ENCODE data around the gene TGFBR2. TPM values are rescaled to one million over a fixed set of nuclear protein-coding genes. Genes with fewer than 3 reads are reported as not detected.

TGFBR2 gene
- total RNA-seq, 3 donors from 2014 or later: 104 to 114 (median 111) TPM

DNA sequence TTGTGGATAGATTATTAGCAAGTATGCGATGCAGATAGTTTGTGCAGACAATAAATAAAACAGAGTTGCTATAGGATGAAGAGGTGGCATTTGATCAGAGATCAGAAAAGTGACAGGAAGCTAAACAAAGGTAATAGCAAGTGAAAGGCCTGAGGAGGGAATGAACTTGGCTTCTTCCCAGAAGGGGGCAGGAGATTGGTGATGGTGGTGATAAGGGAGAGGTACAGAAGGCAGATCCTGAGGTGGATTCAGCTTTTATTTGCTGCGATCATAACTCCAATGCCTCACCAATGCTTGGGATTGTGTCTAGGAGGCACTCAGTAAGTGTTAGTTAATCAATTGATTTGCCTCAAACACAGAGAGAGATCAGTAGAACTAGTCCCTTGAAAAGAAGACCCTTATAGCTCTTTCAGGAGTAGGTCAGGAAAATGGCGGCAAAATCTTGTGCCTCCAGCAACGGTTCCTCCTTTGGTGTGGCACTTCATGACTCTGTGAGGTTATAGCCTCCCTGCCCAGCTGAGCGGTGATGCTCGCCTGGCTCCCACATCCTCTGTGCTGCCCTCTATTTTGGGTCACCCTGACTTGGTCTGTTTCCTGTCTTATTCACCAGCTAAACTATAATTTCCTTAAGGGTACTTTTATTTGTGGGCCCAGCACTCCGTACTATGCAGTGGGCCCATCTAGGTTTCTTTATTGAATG, 37.5 kb downstream of the TGFBR2 start:
- Mint-ChIP-seq H3K4me1 (ENCODE audit: low read depth) (peaks cover 94% of the 10 kb centered on the region), H3K4me3 (peak overlapping the region; percentile 41), H3K36me3 (ENCODE audit: insufficient read depth) (peaks cover 50% of the 10 kb centered on the region), H3K9me3 (peaks cover 3% of the 10 kb centered on the region), H3K27me3 (ENCODE audit: low read depth) (no peaks in the 10 kb centered on the region)
- DNase-seq (peak; percentile 40), ATAC-seq (peak; percentile 5 to 14)

DNA sequence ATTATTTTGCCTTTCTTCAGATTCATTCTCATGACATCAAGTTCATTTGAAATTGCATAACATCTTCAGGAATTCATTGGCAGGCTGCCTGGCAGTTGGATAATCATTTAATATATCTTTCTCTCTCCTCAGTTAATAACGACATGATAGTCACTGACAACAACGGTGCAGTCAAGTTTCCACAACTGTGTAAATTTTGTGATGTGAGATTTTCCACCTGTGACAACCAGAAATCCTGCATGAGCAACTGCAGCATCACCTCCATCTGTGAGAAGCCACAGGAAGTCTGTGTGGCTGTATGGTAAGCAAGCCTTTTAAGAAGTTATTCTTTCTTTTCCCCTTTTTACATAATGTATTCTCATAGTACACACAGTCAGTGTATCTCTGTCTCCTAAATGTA, 38.2 kb downstream of the TGFBR2 start:
- Mint-ChIP-seq H3K9me3 (peaks cover 3% of the 10 kb centered on the region), H3K4me3 (peak overlapping the region; percentile 41), H3K4me1 (ENCODE audit: low read depth) (peaks cover 94% of the 10 kb centered on the region), H3K36me3 (ENCODE audit: insufficient read depth) (peaks cover 57% of the 10 kb centered on the region), H3K27me3 (ENCODE audit: low read depth) (no peaks in the 10 kb centered on the region)
- DNase-seq (peak; percentile 55), ATAC-seq (peak; percentile 69 to 79)

DNA sequence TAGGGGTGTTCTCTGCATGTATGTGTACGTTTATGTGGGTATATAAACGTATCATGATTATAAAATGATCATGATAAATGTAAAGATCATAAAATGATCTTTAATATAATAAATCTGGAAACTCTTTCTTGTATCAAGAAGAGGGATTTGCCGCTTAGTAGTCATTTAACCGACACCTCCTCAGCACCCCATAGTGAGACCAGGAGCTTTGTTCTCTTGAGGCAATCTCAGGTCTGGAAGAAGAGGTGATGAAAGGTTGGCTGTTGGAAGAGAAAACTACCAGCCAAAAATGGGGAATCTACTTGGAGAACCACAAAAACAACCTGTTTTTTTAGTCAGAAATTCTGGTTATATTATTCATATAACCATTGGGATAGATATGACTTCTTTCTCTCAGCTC, 38.7 kb downstream of the TGFBR2 start:
- Mint-ChIP-seq H3K9me3 (peaks cover 3% of the 10 kb centered on the region), H3K27me3 (ENCODE audit: low read depth) (no peaks in the 10 kb centered on the region), H3K36me3 (ENCODE audit: insufficient read depth) (peaks cover 60% of the 10 kb centered on the region), H3K4me3 (peak overlapping the region; percentile 41), H3K4me1 (ENCODE audit: low read depth) (peaks cover 94% of the 10 kb centered on the region)
- ATAC-seq (peak; percentile 15 to 20), DNase-seq (no peak)

DNA sequence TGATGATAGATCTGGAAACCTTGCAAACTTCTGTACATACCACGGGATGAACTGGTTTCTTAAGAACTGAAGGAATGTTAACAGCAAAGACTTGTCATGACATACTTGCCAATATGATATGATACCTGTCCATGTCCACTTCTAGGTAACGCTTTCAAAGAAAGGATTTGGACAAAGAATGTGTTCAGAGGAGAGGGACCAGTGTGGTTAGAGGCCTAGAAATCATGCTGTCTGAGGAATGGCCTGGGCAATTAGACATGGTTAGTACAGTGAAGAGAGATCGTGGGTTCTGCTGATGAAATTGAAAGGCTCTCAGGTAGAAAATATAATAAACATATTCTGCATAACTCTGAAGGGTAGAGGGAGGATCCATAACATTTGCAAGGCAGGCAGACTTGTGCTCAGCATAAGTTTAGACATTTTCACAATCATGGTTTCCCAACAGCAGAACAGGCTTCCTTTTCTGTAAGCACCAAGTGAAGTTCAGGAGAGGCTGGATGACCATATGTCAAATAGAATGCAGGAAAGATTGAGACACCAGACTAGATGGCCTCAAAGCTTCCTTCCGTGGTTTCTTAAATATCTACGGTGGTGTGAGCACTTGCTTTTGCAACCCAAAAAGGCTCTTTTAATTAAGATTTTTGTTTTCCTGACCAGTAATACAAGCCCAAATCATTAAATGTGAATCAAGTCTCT, 39.9 kb downstream of the TGFBR2 start:
- DNase-seq: no peak
- H3K36me3 Mint-ChIP-seq (ENCODE audit: insufficient read depth): peaks cover 73% of the 10 kb centered on the region

DNA sequence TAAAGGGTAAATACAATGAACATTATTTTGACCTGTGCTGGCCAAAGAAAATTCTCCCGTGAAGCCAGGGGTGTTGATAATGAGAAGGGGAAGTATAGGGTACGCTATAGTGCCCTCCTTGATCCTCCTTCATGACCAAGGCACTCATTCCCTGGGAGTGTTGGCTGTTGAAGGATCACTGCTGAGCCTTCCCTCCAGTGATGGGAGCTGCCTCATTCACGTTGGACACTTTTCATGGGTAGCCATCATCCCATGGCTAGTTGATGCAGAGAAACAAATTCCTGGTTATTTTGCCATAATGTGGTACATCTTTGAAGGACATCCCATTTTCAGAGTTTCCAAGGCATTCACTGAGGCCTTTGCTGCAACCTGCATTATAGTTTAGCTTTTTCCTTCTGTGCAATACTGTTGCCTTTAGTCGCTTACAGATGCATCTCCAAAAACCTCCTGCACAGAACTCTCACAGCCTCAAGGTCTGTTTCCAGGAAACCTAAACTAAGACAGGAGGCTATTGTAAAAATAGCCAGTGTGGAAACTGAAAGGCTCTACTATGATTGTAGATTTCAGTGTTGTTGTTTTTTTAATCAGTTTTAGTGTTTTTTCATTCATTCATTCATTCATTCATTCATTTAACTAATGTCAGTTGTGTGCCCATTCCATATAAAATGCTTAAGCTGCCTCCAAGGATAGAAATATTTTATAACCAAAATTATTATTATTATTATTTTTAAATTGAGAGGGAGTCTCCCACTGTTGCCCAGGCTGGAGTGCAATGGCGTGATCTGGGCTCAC, 40.8 kb downstream of the TGFBR2 start:
- ATAC-seq (no peak), DNase-seq (no peak)
- H3K9me3 Mint-ChIP-seq: no peaks in the 10 kb centered on the region
- H3K4me3 Mint-ChIP-seq: no peak overlapping the region
- H3K4me1 Mint-ChIP-seq (ENCODE audit: low read depth): peaks cover 96% of the 10 kb centered on the region
- H3K27me3 Mint-ChIP-seq (ENCODE audit: low read depth): no peaks in the 10 kb centered on the region
- H3K36me3 Mint-ChIP-seq (ENCODE audit: insufficient read depth): peaks cover 76% of the 10 kb centered on the region

More for the DNA sequence above, 39.9 kb downstream of the TGFBR2 start:
- H3K27me3 Mint-ChIP-seq (ENCODE audit: low read depth): no peaks in the 10 kb centered on the region
- no peak for ATAC-seq
- H3K4me3 Mint-ChIP-seq: peak overlapping the region; percentile 35
- peaks cover 96% of the 10 kb centered on the region for H3K4me1 Mint-ChIP-seq (ENCODE audit: low read depth)
- peaks cover 3% of the 10 kb centered on the region for H3K9me3 Mint-ChIP-seq

DNA sequence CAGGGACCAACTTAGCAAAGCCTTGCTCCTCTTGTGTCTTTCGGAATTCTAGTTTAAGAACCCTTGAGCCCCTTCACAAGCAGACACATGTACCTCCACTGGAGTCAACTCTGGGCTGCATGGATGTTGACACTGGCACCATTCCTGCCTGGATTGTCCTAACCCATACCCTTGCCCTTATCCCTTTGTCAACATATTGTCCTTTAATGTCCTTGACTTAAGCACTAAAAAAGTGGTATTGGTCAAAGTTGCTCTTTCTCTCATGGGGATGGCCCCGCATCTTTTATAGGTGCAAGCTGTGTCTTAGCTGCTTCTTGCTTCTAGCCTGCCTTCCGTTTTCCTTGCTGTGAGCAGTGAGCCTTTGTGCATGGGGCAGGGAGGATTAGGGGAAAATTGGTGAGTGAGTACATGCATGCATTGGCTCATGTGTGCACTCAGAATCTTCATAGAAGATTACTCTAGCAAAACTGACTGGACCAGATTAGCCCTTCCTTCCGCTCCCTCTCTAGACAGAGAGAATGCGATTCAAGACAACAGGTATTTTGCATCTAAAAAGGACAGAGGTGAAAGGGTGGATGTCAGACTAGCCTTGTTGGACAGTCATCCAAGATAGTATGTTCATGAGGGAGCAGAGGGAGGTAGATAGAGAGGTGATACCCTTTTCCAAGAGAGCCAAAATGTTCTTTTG, 42.4 kb downstream of the TGFBR2 start:
- no peaks in the 10 kb centered on the region for H3K9me3 Mint-ChIP-seq
- no peak for ATAC-seq
- H3K27me3 Mint-ChIP-seq (ENCODE audit: low read depth): no peaks in the 10 kb centered on the region
- H3K36me3 Mint-ChIP-seq (ENCODE audit: insufficient read depth): peaks cover 88% of the 10 kb centered on the region
- peaks cover 97% of the 10 kb centered on the region for H3K4me1 Mint-ChIP-seq (ENCODE audit: low read depth)
- no peak for DNase-seq
- no peak overlapping the region for H3K4me3 Mint-ChIP-seq

DNA sequence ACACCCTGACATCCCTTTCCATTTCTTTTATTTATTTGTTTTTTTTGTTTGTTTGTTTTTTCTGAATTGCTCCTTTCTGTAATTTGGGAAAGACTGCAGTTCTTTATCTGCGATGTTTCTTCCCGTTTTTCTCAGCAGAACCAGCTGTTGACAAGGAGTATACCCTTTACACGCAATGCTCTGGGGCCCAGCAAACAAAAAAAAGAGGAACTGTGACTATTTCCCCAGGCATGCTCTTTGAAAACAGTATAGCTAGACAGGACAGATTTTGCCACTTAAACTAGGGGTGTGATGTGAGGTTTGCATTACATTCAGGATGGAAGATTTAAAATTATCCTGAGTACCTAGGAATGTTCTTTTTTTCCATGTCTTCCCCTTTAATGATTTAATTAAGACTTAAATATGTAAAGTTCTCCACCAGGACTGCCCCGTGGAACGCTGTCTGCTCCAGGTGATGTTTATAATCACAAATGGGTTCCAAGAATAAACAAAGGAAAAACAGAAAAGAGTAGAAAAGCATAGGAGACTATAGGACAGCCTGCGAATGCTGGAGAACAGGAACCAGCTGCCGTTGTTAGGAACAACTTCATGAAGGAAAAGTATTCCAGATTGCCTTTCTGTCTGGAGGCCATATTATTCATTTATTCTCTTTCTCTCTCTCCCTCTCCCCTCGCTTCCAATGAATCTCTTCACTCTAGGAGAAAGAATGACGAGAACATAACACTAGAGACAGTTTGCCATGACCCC, 43.3 kb downstream of the TGFBR2 start:
- DNase-seq (no peak), ATAC-seq (no peak)
- H3K9me3 Mint-ChIP-seq: no peaks in the 10 kb centered on the region
- H3K27me3 Mint-ChIP-seq (ENCODE audit: low read depth): no peaks in the 10 kb centered on the region
- H3K4me1 Mint-ChIP-seq (ENCODE audit: low read depth): peaks cover 97% of the 10 kb centered on the region
- H3K4me3 Mint-ChIP-seq: no peak overlapping the region
- H3K36me3 Mint-ChIP-seq (ENCODE audit: insufficient read depth): peaks cover 90% of the 10 kb centered on the region

DNA sequence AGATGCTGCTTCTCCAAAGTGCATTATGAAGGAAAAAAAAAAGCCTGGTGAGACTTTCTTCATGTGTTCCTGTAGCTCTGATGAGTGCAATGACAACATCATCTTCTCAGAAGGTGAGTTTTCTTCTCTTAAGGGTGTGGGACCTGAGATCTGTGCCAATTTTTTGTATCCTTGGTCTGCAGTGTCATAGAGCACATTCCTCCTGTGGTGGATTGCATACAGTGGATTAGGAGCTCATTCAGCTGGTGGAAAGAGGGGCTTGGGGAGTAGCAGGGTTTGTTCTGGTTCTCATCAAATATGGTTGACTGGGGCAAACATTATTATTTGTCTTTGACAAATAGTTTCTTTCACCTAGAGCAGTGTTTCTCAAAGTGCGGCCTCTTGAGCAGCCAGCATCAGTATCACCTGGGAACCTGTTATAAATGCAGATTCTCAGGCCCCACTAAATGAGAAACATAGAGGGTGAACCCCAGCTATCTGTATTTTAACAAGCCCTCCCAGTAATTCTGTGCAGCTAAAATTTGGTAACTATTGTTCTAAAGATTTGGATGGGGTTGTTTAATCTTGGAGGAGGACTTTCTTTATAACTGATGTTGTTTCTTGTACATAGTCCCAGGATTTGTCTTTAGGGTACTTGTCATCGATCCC, 44.1 kb downstream of the TGFBR2 start:
- ATAC-seq (no peak), DNase-seq (no peak)
- no peaks in the 10 kb centered on the region for H3K9me3 Mint-ChIP-seq
- H3K27me3 Mint-ChIP-seq (ENCODE audit: low read depth): no peaks in the 10 kb centered on the region
- no peak overlapping the region for H3K4me3 Mint-ChIP-seq
- H3K36me3 Mint-ChIP-seq (ENCODE audit: insufficient read depth): peaks cover 93% of the 10 kb centered on the region
- peaks cover 97% of the 10 kb centered on the region for H3K4me1 Mint-ChIP-seq (ENCODE audit: low read depth)

DNA sequence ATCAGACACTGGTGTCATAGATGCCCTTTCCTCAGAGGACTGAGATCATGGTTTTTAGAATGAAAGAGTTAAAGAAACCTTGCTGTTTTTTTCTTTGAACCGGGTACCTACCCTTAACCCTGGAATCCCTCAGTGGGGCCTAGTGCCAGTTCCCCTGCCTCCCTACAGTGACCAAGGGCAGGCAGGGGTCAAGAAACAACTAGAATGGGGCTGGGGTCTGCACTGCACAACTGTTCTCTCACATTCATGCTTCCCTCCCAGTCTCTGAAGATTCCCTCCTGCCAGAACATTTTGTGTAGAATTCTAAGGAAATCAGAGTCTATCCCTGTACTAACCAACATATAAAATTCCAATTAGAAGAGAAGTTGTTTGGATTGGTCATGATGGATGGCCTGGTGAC, 47.9 kb downstream of the TGFBR2 start:
- Mint-ChIP-seq H3K4me3 (peak overlapping the region; percentile 27), H3K9me3 (no peaks in the 10 kb centered on the region), H3K4me1 (ENCODE audit: low read depth) (peaks cover 100% of the 10 kb centered on the region), H3K36me3 (ENCODE audit: insufficient read depth) (peaks cover 86% of the 10 kb centered on the region), H3K27me3 (ENCODE audit: low read depth) (no peaks in the 10 kb centered on the region)
- ATAC-seq (no peak), DNase-seq (no peak)

DNA sequence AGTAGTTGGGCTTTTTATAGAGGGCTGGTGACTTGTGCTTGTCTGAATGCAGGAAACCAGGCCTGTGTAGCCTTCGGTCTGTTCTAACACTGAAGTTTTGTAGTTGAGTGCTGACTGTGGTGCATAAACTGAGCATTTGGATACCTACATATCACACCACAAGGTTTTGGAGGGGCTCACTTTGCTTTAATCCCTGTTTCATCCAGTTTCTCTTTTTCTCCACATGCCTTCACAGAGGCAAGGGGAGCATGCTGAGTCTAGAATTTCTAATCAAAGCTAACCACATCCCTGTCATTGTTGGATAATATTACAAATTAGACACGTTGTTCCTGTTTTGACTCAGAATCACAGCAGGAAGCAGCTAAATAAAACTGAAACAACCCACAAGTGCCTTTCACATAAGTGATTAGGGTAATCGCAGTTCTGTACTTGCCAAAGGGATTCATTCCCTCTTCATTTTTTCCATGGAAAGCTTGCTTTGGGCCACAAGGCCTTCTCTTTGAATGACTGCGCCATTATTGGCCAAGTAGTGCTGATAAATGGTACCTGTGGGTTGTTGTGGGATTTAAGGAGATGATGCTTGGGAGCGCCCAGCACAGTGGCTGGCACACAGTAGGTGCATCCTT, 48.9 kb downstream of the TGFBR2 start:
- DNase-seq: no peak
- peaks cover 78% of the 10 kb centered on the region for H3K36me3 Mint-ChIP-seq (ENCODE audit: insufficient read depth)
- H3K9me3 Mint-ChIP-seq: no peaks in the 10 kb centered on the region
- ATAC-seq: peak; percentile 54 to 61
- H3K27me3 Mint-ChIP-seq (ENCODE audit: low read depth): no peaks in the 10 kb centered on the region
- peak overlapping the region; percentile 62 for H3K4me3 Mint-ChIP-seq
- peaks cover 97% of the 10 kb centered on the region for H3K4me1 Mint-ChIP-seq (ENCODE audit: low read depth)

DNA sequence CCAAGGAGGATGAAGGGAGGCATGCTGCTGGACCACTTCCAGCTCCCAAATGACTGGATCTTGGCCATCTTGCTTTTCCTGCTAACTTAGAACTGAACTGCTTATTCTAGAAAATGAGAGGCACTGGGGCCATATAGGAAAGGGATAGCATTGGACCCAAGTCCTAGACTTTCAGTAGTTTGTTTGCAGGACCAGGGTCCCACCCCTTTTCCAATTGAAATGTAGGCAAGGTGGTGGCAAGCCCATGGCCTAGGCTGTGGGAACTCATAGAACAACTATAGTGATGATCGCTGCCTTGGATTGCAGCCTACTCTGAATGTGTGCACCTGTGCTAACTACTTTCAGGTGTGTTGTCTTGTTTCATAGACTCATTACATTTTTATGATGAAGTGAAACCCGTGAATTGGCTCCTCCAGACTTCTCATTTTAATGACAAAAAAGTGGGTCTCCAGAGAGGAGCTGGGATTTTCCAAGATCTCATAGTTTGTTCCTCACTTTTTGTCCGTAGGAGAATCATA, 50.3 kb downstream of the TGFBR2 start:
- no peak for ATAC-seq
- Mint-ChIP-seq H3K9me3 (no peaks in the 10 kb centered on the region), H3K27me3 (ENCODE audit: low read depth) (no peaks in the 10 kb centered on the region), H3K4me3 (no peak overlapping the region), H3K4me1 (ENCODE audit: low read depth) (peaks cover 97% of the 10 kb centered on the region), H3K36me3 (ENCODE audit: insufficient read depth) (peaks cover 78% of the 10 kb centered on the region)
- no peak for DNase-seq

DNA sequence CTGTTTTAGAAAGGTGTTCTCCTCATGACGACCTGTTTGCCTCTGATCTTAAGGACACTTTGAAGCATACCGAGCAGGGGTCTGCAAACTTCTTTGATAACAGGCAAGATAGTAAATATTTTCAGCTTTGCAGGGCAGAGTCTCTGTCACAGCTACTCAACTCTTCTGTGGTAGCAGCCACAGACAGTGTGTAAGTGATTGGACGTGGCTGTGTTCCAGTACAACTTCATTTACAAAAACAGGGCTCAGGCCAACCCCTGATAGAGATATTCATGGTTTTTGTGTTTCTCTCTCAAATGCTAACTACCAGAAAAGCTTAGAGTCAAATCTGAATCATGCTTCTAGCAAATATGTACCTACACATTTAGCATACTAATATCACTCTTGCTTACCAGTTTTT, 51.5 kb downstream of the TGFBR2 start:
- ATAC-seq: peak; percentile 58 to 59
- H3K36me3 Mint-ChIP-seq (ENCODE audit: insufficient read depth): peaks cover 76% of the 10 kb centered on the region

More for the DNA sequence above, 51.5 kb downstream of the TGFBR2 start:
- H3K9me3 Mint-ChIP-seq: no peaks in the 10 kb centered on the region
- H3K4me1 Mint-ChIP-seq (ENCODE audit: low read depth): peaks cover 97% of the 10 kb centered on the region
- H3K4me3 Mint-ChIP-seq: peak overlapping the region; percentile 72
- DNase-seq: no peak
- H3K27me3 Mint-ChIP-seq (ENCODE audit: low read depth): no peaks in the 10 kb centered on the region

All from activated T-cell treated with anti-CD3 and anti-CD28 coated beads, Interleukin-2, amount 50 U/mL, for 4 hours (primary cell).